ENCODE data around the gene NISCH. TPM values are rescaled to one million over a fixed set of nuclear protein-coding genes. Genes with fewer than 3 reads are reported as not detected.

Gene NISCH
- total and polyA plus RNA-seq, 2 of the 8 experiments (the other 6 are each of a cell fraction or from before 2014, with no cell fraction given), result 71.2 to 71.9 TPM

GRCh38 chr3:52441091-52441771 lies 14.2 kb upstream of the NISCH start:
- Histone ChIP-seq H3K9me3 (ENCODE audit: insufficient read depth in 2 of 2, low read depth in 1 of 2, low read length in 1 of 2) (no peaks in the 10 kb centered on the region), H3K23ac (ENCODE audit: insufficient read length) (no peak overlapping the region), H2AK5ac (ENCODE audit: low read depth, low read length) (no peak overlapping the region), H2AFZ (ENCODE audit: low read length) (no peak overlapping the region), H2BK120ac (replicated peaks; ENCODE audit: low read depth, low read length) (no peak overlapping the region), H3K14ac (ENCODE audit: insufficient read length) (no peak overlapping the region), H3K79me1 (ENCODE audit: low read depth, low read length) (peaks cover 3% of the 10 kb centered on the region; the same call in 1 of the 2 replicates), H4K8ac (ENCODE audit: extremely low read depth, insufficient read depth, low read length) (no peak overlapping the region), H3K4me2 (ENCODE audit: insufficient read depth in 1 of 2, low read depth in 2 of 2, low read length in 2 of 2) (no peak overlapping the region), H2BK12ac (ENCODE audit: low read depth, low read length) (no peak overlapping the region), H3K27me3 (replicated peaks in 1 of 4; ENCODE audit: control insufficient read depth in 3 of 4, extremely low read depth in 1 of 4, insufficient read depth in 3 of 4, low read length in 3 of 4) (0 out of 7 replicates have a peak, but pooled peaks cover 0 to under 1% (median 0%) of the 10 kb centered on the region in 4 experiments), H3K18ac (ENCODE audit: extremely low read depth, low read length) (no peak overlapping the region), H3K4ac (replicated peaks; ENCODE audit: insufficient read length, low read depth, low read length) (peak overlapping the region; percentile 53), H3K9ac (replicated peaks in 1 of 4; ENCODE audit: extremely low read depth in 1 of 4, low read depth in 3 of 4, low read length in 3 of 4) (no peak overlapping the region), H3K79me2 (ENCODE audit: control insufficient read depth in 1 of 2, insufficient read depth in 2 of 2, low read length in 2 of 2) (no peaks in the 10 kb centered on the region), H3K4me1 (replicated peaks in 1 of 4; ENCODE audit: control insufficient read depth in 3 of 4, insufficient read depth in 4 of 4, low read length in 3 of 4) (peaks cover 0 to 10% (median 5%) of the 10 kb centered on the region in 4 experiments; a peak in 4 of 7 replicates), H3K23me2 (ENCODE audit: low read depth, low read length) (peaks cover 4% of the 10 kb centered on the region; the same call in 1 of the 2 replicates), H2BK5ac (ENCODE audit: low read depth, low read length) (no peak overlapping the region), H4K20me1 (replicated peaks in 1 of 2; ENCODE audit: control insufficient read depth in 1 of 2, insufficient read depth in 2 of 2, low read length in 2 of 2) (no peaks in the 10 kb centered on the region), H3K56ac (replicated peaks; ENCODE audit: insufficient read length, low read depth, low read length) (no peak overlapping the region), H2BK20ac (ENCODE audit: low read length) (no peak overlapping the region), H3K4me3 (ENCODE audit: extremely low read depth in 1 of 4, insufficient read depth in 2 of 4, low read depth in 3 of 4, low read length in 4 of 4) (no peak overlapping the region), H3K27ac (ENCODE audit: low read depth, low read length) (no peak overlapping the region), H2BK15ac (ENCODE audit: low read length) (no peak overlapping the region), H4K91ac (replicated peaks; ENCODE audit: insufficient read length, low read length) (no peak overlapping the region), H4K5ac (ENCODE audit: insufficient read length, low read depth, low read length) (no peak overlapping the region), H3K36me3 (ENCODE audit: control insufficient read depth in 2 of 4, insufficient read depth in 4 of 4, low read length in 3 of 4) (no peaks in the 10 kb centered on the region)
- no peak for DNase-seq (ENCODE audit: low read depth in 1 of 2, low spot score in 2 of 2)
- WGBS, 2 experiments (ENCODE audit: extremely low coverage in 1 of 2, insufficient coverage in 1 of 2, insufficient read length in 1 of 2, insufficient replicate concordance in 2 of 2, low coverage in 1 of 2, low lambda C conversion rate in 2 of 2, missing lambda C conversion rate in 1 of 2), result 94% methylated on average over 17 of the region's 23 CpGs; no CpG with 5 or more reads in 1 of the 2 experiments
- ChIA-PET POLR2A (ENCODE audit: partially characterized antibody) (interaction anchor here (1.0 to 12.3 kb wide), 6 partner anchors 9 to 58 kb away, joined by 3 to 112 read pairs (median 4); no protein-coding TSS in a partner anchor), CTCF (ENCODE audit: partially characterized antibody) (interaction anchor here (0.6 to 0.9 kb wide), 3 partner anchors 53 to 665 kb away, joined by 3 to 5 read pairs (median 4); no protein-coding TSS in a partner anchor)
- TF ChIP-seq MAFK (IDR thresholded peaks at IDR 0.05; ENCODE audit: low read depth, low read length) (no peak), POLR2AphosphoS5 (IDR thresholded peaks at IDR 0.05; ENCODE audit: low read depth, low read length) (no peak)
- no peak for FAIRE-seq

All from H1 (cell line).